A673 (cell line): Measurements from ENCODE around the gene ACTL10. TPM values are rescaled to one million over a fixed set of nuclear protein-coding genes. Genes with fewer than 3 reads are reported as not detected.

Source experiments
- BruUV-seq: library from RNA; stranded (reverse); fragments of 400-500 nt; replicated peaks from 2 replicates; lab custom pipeline; 2021; lab: Mats Ljungman, UMichigan
- CTCF ChIA-PET: fragments of 300-600 bp; sonication (Branson Sonifier 250); formaldehyde crosslinking; loops from one replicate; lab custom pipeline; 2022; ENCODE audit warnings: antibody characterized with exemption; lab: Charles Lee
- POLR2A ChIA-PET: fragments of 300-600 bp; sonication (Branson Sonifier 250); formaldehyde crosslinking; loops from one replicate; lab custom pipeline; 2022; ENCODE audit warnings: antibody characterized with exemption; ENCODE audit not compliant: low non-redundant PET; lab: Charles Lee
- DNase-seq: peaks from one replicate; pipeline ENCODE4 v3.0.0-alpha.2; 2015; ENCODE audit warnings: low spot score
- H3K27ac ChIP-seq: fragments of 200-600 bp; sonication (generic); 2 replicates; pipeline ENCODE4 v1.5.1; 2016; ENCODE audit warnings: mixed run types, low read depth, mild to moderate bottlenecking, mixed read lengths, antibody characterized with exemption, low read length; ENCODE audit not compliant: poor library complexity, severe bottlenecking
- H3K27me3 ChIP-seq: fragments of 200-600 bp; sonication (generic); replicated peaks from 2 replicates; pipeline ENCODE4 v1.6.1; 2017; ENCODE audit warnings: mixed run types, low read depth, mild to moderate bottlenecking, mixed read lengths, antibody characterized with exemption, low read length; ENCODE audit not compliant: insufficient read depth, poor library complexity
- H3K36me3 ChIP-seq: fragments of 200-600 bp; sonication (generic); 2 replicates; pipeline ENCODE4 v1.6.1; 2016; ENCODE audit warnings: mixed run types, mild to moderate bottlenecking, mixed read lengths, antibody characterized with exemption, low read length; ENCODE audit not compliant: insufficient read depth, poor library complexity, severe bottlenecking
- H3K4me1 ChIP-seq: fragments of 200-600 bp; sonication (generic); 2 replicates; pipeline ENCODE4 v1.6.1; 2017; ENCODE audit warnings: mixed run types, mild to moderate bottlenecking, mixed read lengths, antibody characterized with exemption, low read length; ENCODE audit not compliant: insufficient read depth, poor library complexity, severe bottlenecking
- H3K4me3 ChIP-seq: fragments of 200-600 bp; sonication (generic); 2 replicates; pipeline ENCODE4 v1.5.1; 2016; ENCODE audit warnings: low read depth, mixed run types, mild to moderate bottlenecking, mixed read lengths, low read length; ENCODE audit not compliant: poor library complexity, severe bottlenecking
- H3K9me3 ChIP-seq: fragments of 200-600 bp; sonication (generic); 2 replicates; pipeline ENCODE4 v1.6.1; 2016; ENCODE audit warnings: mixed run types, low read depth, mild to moderate bottlenecking, mixed read lengths, antibody characterized with exemption, low read length; ENCODE audit not compliant: poor library complexity, severe bottlenecking
- CTCF ChIP-seq: fragments of 300-800, 200-600 bp; sonication (generic); conservative IDR thresholded peaks from 2 replicates; pipeline ENCODE4 v1.5.1; 2017; ENCODE audit warnings: low read depth, mild to moderate bottlenecking, antibody characterized with exemption, low read length, moderate library complexity, mixed read lengths
- EZH2 ChIP-seq: fragments of 200-600 bp; sonication (generic); IDR thresholded peaks from 2 replicates; pipeline ENCODE4 v1.6.1; 2017; ENCODE audit warnings: borderline replicate concordance, low read depth, mild to moderate bottlenecking, mixed read lengths, antibody characterized with exemption, low read length; ENCODE audit not compliant: poor library complexity, severe bottlenecking
- intact Hi-C: fragments of 100-400 bp; cut with micrococcal nuclease; formaldehyde crosslinking; loops from one replicate; pipeline ENCODE4 v1.10.0; 2022; ENCODE audit not compliant: unreplicated experiment
- total RNA-seq: library from RNA; stranded (reverse); gene quantifications from 2 replicates; pipeline ENCODE4 v1.2.3, GENCODE V29; 2021

ACTL10 gene
- total RNA-seq, 1 experiment from 2014 or later: 0.47 TPM

- POLR2A ChIA-PET: no interaction called here
- no TSS peak for BruUV-seq
Observed at GRCh38 chr20:33644313-33645071, 22.3 kb upstream of the ACTL10 start.

DNA sequence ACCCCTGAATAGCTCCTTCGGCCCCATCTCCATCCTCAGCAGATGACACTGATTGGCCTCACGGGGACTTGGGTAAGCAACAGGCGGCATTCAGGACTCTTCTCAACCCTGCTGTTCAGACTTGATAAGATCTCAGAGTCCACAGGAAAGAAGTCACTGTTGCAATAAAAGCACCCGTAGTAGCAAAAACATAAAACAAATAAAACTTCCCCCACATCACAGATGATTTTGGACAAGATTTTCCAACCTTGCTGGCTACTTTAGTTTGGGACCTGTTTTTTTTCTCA is 21.7 kb upstream of the ACTL10 start:
- Histone ChIP-seq H3K4me3 (no peak overlapping the region), H3K9me3 (no peaks in the 10 kb centered on the region), H3K27ac (no peak overlapping the region), H3K27me3 (no peaks in the 10 kb centered on the region), H3K4me1 (no peaks in the 10 kb centered on the region), H3K36me3 (peaks cover 8% of the 10 kb centered on the region)
- no peak for DNase-seq
- POLR2A ChIA-PET: no interaction called here
- BruUV-seq: no TSS peak
- TF ChIP-seq CTCF: no peak
- no peak for TF ChIP-seq EZH2
- intact Hi-C loops: no loop called here
- CTCF ChIA-PET: no interaction called here

More at GRCh38 chr20:33644313-33645071, 22.3 kb upstream of the ACTL10 start:
- no peak overlapping the region for H3K4me3 ChIP-seq
- no peaks in the 10 kb centered on the region for H3K27me3 ChIP-seq
- H3K4me1 ChIP-seq: no peaks in the 10 kb centered on the region
- no peak for DNase-seq
- H3K27ac ChIP-seq: no peak overlapping the region
- peaks cover 8% of the 10 kb centered on the region for H3K36me3 ChIP-seq
- intact Hi-C loops: no loop called here
- CTCF ChIA-PET: no interaction called here
- no peaks in the 10 kb centered on the region for H3K9me3 ChIP-seq
- TF ChIP-seq CTCF (no peak), EZH2 (no peak)

- Histone ChIP-seq H3K27me3 (no peaks in the 10 kb centered on the region), H3K36me3 (peaks cover 6% of the 10 kb centered on the region), H3K4me1 (no peaks in the 10 kb centered on the region), H3K4me3 (no peak overlapping the region), H3K27ac (no peak overlapping the region), H3K9me3 (no peaks in the 10 kb centered on the region)
- no peak for DNase-seq
- intact Hi-C loops: no loop called here
- no TSS peak for BruUV-seq
- TF ChIP-seq EZH2 (no peak), CTCF (no peak)
- CTCF ChIA-PET: no interaction called here
- POLR2A ChIA-PET: no interaction called here
Observed at GRCh38 chr20:33645396-33645795, 21.3 kb upstream of the ACTL10 start.
